HUDEP-2 (cell line): ENCODE measurements around the gene LMNTD1.
A peak's percentile ranks its signal among the peaks of the same experiment; 100 is the strongest.
"Not testable (repeated sequence)": the region's sequence is repeated elsewhere in the genome, so short reads cannot be mapped to it uniquely, and the experiment has no call there.

Experiments used
- DNase-seq, 76 experiments: peaks; one replicate each; lab custom pipeline; 2025; ENCODE audit not compliant: unreplicated experiment in 76 of 76; lab: John Stamatoyannopoulos, UW

Gene LMNTD1

DNA sequence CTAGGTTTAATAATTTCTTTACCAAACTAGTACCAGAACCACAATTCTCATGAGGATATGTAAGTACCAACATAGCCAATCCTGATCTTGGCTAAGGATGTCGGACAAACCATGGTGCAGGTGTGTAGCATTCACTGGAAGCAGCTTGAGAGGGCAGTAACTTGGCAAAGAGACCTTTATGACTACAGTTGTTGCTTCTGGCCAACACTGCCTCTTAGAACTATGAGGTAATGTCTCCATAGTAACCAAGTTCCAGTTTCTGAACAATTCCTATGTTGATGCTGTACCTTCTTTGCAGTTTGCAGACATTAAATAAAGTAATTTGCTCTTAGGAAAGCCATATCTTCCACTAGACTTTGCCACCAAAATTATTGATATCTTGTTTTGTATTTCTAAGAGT lies at the start of gene LMNTD1:
LMNTD1 (minus strand) TSS at position 186 of the 400 bp plus-strand sequence. CDS start 324 bp downstream, outside the sequence.
- no peak for DNase-seq

GRCh38 chr12:25598956-25599355 lies 45.9 kb upstream of the LMNTD1 start:
- no peak for DNase-seq

GRCh38 chr12:25595496-25595895 lies 42.4 kb upstream of the LMNTD1 start:
- DNase-seq = not testable (repeated sequence)

DNA sequence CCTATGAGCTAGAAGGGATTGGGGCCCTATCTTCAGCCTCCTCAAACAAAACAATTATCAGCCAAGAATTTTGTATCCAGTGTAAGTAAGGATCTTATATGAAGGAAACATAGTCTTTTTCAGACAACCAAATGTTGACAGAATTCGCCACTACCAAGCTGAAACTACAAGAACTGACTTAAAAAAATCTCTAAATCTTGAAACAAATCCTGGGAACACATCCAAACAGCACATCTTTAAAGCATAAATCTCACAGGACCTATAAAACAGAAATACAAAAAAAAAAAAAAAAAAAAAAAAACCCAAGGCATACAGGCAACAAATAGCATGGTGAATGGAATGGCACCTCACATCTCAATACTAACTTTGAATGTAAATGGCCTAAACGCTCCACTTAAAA lies 41.3 kb upstream of the LMNTD1 start:
- no peak for DNase-seq

DNA sequence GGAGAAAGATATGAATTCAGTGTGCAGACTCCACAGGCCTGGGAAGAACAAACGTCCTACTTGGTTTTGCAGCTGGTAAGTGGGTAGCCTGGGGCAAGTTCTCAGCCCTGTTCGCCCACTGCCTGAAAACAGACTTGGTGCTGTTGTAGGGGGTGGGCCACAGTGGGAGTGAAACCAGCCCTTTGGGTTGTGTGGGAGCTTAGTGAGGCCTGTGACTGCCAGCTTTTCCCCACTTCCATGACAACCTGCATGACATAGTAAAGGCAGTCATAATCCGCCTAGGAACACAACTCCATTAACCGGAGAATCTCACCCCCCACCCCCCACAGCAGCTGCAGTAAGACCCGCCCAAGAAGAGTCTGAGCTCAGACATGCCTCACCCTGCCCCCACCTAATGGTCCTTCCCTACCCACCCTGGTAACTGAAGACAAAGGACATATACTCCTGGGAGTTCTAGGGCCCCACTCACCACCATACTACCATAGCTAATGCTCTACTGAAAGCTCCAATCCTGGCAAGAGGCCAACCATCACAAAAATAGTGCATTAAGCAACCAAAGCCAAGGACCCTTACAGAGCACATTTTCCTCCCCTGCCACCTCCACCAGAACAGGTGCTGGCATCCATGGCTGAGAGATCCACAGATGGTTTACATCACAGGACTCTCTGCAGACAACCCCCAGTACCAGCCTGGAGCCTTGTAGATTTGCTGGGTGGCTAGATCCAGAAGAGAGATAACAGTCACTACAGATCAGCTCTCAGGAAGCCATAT lies 39.8 kb upstream of the LMNTD1 start:
- DNase-seq = no peak

- no peak for DNase-seq
These were observed 38.1 kb upstream of the LMNTD1 start for GRCh38 chr12:25591144-25591543.

DNA sequence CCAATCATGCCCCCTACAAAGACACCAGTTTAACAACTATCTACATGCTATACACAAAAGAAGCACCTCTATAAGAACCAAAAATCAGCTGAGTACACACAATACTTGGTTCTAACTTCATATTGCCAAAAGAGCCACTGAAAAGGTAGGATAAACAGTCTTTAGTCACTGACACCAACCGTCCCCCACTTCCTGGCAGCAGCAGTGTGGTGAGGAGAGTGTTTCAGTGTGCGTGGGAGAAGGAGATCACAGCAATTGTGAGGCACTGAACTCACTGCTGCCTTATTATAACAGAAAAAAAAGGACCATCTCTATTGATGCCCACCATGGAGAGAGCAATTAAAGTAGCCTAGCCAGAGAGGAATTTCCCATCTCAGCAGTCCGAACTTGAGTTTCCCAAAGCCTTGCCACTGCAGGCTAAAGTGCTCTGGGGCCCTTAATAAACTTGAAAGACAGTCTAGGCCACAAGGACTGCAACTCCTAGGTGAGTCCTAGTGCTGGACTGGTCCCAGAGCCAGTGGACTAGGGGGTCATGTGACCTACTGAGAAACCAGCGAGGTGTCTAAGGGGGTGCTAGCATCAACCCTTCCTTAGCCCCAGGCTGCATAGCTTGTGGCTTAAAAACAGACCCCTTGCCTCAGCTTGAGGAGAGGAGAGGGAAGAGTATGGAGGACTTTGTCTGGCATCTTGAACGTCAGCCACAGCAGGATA lies 37.1 kb upstream of the LMNTD1 start:
- no peak for DNase-seq

DNA sequence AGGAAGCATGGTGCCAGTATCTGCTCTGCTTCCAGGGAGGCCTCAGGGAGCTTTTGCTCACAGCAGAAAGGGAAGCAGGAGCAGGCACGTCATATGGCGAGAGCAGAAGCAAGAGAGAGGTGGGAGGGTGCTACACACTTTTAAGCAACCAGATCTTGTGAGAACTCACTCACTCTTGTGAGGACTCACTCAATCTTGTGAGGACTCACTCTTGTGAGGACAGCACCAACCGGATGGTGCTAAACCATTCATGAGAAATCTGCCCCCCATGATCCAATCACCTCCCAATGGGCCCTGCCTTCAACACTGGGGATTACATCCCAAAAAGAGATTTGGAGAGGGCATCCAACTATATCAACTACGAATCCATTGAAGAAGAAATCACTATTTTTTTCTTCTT lies 34.3 kb upstream of the LMNTD1 start:
- no peak for DNase-seq

DNA sequence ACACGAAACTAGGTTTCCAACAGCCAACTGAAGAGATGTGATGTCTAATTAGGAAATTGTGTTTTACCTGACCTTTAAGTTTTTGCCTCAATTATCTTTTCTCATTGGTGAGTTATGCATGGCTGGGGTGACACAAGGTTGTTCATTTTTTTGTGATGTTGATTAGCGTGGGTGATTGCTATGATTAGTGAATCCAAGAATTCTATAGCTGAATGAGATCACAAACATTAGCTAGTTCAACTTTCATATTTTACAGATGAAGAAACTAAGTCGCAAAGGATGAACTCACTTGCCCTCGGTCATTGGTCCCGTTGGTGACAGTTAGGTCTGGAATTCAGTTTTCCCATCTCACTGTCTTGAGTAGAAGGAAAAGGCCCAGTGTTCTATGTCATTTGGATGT lies 32.6 kb upstream of the LMNTD1 start:
- DNase-seq = no peak

GRCh38 chr12:25585021-25585523 lies 32.0 kb upstream of the LMNTD1 start:
- DNase-seq = no peak

DNA sequence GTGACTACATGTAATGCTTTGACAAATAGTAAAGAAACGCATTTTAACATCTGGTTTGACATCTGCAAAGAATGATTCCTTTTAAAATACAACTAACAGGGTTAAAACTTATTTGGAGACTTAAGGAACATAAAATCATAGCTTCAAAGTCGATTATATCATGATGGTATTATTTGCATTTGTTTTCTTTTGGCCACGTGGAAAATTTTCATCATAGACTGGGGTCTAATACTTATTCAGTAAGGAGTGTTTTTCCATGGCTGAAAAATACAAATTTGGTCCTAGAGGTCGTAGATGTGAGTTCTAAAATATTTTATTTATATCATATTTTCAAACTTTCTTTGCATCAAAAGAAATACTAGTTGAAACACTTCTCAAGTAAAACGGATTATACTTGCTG lies 31.5 kb upstream of the LMNTD1 start:
- DNase-seq = no peak

DNA sequence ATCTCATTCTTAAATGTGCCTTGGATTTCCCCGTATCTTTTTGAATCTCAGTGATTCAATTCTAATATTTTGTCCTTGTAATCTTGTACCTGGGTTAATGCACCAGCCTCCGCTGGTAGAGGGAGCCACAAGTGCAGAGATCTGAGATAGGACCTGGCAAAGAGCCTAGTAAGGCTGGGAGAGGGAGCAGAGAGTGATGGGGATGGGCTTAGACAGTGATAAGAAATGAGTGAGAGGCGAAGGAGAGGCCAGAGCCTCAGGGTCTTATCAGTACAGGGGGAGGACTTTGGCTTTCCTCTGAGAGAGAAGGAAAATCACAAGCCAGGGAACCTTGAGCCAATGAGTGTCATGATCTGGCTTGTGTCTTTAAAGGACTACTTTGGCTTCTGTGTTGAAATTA lies 30.5 kb upstream of the LMNTD1 start:
- DNase-seq = peak in 19 of 76 experiments; percentile 0 to 63 (median 11)

- no peak for DNase-seq
These were observed 28.0 kb upstream of the LMNTD1 start for GRCh38 chr12:25581067-25581466.

- DNase-seq = no peak
These were observed 25.5 kb upstream of the LMNTD1 start for GRCh38 chr12:25578411-25579143.

DNA sequence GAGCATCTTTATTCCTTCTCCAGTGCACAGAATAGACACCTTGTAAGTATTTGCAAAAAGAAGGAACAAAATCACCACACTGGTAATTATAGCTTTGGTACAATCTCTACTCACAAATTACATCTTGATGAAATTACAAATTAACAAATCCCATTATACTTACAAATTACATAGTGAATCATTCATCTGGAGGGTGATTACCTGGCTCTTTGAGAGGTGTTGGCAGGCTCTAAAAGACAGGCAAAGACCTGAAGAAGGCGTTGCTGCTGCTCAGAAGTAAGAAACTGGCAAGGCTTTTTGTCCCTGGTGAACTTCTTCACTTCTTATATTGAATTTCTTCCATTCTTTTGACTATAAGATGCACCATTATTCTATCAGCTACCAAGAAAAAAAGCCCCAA lies 21.7 kb upstream of the LMNTD1 start:
- no peak for DNase-seq

GRCh38 chr12:25573346-25573745 lies 20.3 kb upstream of the LMNTD1 start:
- DNase-seq = no peak

DNA sequence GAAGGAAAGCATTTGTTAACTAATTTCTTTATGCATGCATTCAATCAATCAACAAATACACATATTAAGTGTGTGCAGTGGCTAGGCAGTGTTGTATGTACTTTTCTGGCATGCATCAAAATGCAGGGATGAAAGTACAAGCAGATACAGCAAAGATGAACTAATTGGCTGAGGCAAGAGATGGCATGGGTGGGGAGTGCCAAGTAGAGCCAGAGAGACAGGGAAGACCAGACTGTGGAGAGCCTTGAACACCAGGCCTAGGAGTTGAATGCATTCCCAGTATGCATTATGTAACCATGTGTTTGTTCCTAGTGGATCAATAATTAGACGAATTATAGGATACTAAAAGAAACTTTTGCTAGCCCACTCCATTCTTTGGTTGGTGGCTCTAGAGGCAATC lies 17.3 kb upstream of the LMNTD1 start:
- DNase-seq = no peak

DNA sequence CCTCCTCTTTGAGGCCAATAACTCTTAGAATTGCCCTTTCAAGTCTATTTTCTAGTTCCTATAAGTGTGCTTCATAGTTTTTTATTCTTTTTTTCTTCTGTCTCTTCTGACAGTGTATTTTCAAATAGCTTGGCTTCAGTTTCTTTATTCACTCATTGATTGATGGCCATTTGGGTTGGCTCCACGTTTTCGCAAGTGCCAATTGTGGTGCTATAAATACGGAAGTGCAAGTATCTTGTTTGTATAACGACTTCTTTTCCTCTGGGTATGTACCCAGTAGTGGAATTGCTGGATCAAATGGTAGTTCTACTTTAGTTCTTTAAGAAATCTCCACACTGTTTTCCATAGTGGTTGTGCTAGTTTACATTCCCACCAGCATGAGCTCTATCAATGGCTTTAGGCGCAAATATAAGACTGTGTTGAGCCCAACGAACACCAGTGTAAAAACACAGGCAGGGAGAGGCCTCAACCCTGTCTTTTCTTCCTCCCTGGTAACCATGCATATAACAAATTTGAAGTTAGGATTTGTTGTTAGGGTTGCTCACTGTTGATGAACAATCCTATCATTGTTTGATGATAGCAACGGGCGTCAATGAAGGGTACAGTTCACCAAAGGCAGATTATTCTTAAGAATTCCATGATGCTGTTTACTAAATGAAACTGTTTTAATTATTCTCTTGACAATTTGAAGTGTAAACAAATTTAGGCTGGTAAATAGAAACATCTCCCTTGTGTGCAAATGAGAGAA lies 13.3 kb upstream of the LMNTD1 start:
- DNase-seq = no peak

DNA sequence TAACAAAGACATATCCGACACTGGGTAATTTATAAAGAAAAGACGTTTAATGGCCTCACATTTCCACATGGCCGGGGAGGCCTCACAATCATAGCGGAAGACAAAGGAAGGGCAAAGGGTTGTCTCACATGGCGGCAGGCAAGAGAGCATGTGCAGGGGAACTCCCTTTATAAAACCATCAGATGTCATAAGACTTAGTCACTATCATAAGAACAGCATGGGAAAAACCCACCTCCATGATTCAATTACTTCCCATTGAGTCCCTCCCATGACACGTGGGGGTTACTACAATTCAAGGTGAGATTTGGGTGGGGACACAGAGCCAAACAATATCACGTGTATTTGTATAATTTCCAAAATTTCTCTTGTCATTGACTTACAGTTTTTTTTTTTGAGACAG lies 5.5 kb upstream of the LMNTD1 start:
- DNase-seq = no peak

- DNase-seq = peak in 12 of 76 experiments; percentile 1 to 28 (median 8)
These were observed 4.8 kb upstream of the LMNTD1 start for GRCh38 chr12:25557830-25558436.
